WI38 (cell line): ENCODE results near the gene SNHG17.
"Not testable (repeated sequence)": the region's sequence is repeated elsewhere in the genome, so short reads cannot be mapped to it uniquely, and the experiment has no call there.

Source experiments
- H3K4me3 ChIP-seq: 2 replicates; pipeline ENCODE4 v1.5.1; 2011; ENCODE audit warnings: low read depth, mild to moderate bottlenecking, control low read depth, low read length
- CTCF ChIP-seq: IDR thresholded peaks from 2 replicates; pipeline ENCODE4 v1.5.1; 2012; ENCODE audit warnings: low read depth, mild to moderate bottlenecking, control low read depth, low read length

The SNHG17 gene

GRCh38 chr20:38393259-38393658, 41.9 kb downstream of the SNHG17 start:
- TF ChIP-seq CTCF, result no peak
- H3K4me3 ChIP-seq, result no peak overlapping the region

- TF ChIP-seq CTCF, result no peak
- H3K4me3 ChIP-seq, result no peak overlapping the region
These were observed 42.8 kb downstream of the SNHG17 start for GRCh38 chr20:38392356-38392755.

GRCh38 chr20:38387953-38388352, 47.2 kb downstream of the SNHG17 start:
- TF ChIP-seq CTCF, result no peak

GRCh38 chr20:38386851-38387250, 48.3 kb downstream of the SNHG17 start:
- TF ChIP-seq CTCF, result no peak

More at GRCh38 chr20:38387953-38388352, 47.2 kb downstream of the SNHG17 start:
- H3K4me3 ChIP-seq, result no peak overlapping the region

GRCh38 chr20:38386004-38386403, 49.1 kb downstream of the SNHG17 start:
- no peak for TF ChIP-seq CTCF
- no peak overlapping the region for H3K4me3 ChIP-seq

More at GRCh38 chr20:38386851-38387250, 48.3 kb downstream of the SNHG17 start:
- H3K4me3 ChIP-seq, result no peak overlapping the region

- TF ChIP-seq CTCF, result no peak
- no peak overlapping the region for H3K4me3 ChIP-seq
These were observed 52.0 kb downstream of the SNHG17 start for GRCh38 chr20:38383147-38383546.

GRCh38 chr20:38377838-38378237, 57.3 kb downstream of the SNHG17 start:
- not testable (repeated sequence) for H3K4me3 ChIP-seq

- no peak for TF ChIP-seq CTCF
- no peak overlapping the region for H3K4me3 ChIP-seq
These were observed 58.0 kb downstream of the SNHG17 start for GRCh38 chr20:38377039-38377685.
